NCI-H1694 (cell line): ENCODE measurements around the gene PRPF8.

ENCODE experiments used
- DNase-seq: peaks from one replicate; lab custom pipeline; 2025; lab: John Stamatoyannopoulos, UW

The PRPF8 gene

GRCh38 chr17:1644493-1645206 lies 40.0 kb downstream of the PRPF8 start:
- no peak for DNase-seq

DNA sequence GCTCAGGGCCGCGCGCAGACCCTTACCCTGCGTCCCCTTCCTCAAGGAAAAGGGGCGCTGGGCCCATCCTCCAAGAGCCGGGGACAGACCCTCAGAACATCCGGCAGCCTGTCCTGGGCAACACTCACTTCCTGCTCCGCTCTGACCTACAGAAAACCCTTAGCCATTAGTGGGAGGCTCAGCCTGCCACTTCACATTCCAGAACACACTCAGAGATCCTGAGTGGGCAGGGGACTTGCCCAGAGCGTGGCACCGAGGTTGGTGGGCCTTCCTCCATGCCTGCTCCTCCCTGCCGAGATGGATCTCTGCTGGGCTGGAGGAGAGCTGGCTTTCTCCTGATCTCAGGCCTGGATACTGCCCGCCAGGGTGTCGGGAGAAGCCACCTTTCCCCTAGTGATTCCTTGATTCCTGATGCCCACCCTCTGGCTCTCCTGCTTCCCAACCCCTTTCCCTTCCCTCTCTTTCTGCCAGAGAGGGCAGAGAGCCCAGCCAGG lies 40.6 kb downstream of the PRPF8 start:
- no peak for DNase-seq

- no peak for DNase-seq
These were observed 41.2 kb downstream of the PRPF8 start for GRCh38 chr17:1643293-1643998.

DNA sequence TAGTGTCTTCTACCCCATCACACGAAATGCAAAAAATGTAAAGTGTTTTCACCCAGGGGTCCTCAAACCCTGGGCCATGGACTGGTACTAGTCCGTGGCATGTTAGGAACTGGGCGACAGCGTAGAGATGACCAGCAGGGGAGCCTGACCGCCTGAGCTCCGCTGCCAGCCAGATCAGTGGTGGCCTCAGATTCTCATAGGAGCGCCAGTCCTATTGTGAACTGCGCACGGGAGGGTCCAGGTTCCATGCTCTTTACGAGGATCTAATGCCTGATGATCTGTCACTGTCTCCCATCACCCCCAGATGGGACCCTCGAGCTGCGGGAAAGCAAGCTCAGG lies 43.6 kb downstream of the PRPF8 start:
- no peak for DNase-seq

DNA sequence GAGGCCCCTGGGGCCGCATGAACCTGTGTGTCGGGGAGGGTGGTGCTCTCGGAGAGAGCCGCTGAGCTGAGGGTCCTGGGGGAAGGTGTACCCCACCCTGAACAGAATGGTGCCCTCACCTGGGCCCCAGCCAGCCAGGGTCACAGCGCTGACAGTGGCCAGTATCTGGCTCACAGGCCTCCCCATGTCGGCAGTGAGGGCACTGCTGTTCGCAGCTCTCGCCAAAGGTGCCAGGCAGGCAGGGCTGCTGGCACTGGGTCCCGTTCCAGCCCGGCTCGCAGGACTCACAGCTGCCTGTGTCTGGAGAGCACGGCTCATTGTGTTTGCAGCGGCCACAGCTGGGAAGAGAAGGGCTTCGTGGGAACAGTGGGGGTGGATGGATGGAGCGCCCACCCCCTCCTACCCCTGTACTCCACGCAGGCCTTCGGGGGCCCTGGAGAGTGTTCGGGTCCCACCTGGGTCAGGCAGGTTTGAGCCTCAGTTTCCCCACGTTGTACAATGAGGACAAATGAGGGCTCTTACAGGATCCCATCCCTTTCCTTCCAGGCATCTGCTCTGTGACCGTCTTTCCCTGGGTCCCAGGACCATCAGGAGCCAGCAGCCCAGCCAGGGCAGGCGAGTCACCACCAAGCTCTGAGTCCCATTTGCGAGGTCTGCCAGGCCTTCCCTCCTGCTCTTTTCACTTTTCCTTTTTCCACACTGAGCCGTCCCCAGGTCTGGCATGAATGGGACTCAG lies 44.2 kb downstream of the PRPF8 start:
- no peak for DNase-seq

- no peak for DNase-seq
These were observed 45.0 kb downstream of the PRPF8 start for GRCh38 chr17:1639549-1640180.

DNA sequence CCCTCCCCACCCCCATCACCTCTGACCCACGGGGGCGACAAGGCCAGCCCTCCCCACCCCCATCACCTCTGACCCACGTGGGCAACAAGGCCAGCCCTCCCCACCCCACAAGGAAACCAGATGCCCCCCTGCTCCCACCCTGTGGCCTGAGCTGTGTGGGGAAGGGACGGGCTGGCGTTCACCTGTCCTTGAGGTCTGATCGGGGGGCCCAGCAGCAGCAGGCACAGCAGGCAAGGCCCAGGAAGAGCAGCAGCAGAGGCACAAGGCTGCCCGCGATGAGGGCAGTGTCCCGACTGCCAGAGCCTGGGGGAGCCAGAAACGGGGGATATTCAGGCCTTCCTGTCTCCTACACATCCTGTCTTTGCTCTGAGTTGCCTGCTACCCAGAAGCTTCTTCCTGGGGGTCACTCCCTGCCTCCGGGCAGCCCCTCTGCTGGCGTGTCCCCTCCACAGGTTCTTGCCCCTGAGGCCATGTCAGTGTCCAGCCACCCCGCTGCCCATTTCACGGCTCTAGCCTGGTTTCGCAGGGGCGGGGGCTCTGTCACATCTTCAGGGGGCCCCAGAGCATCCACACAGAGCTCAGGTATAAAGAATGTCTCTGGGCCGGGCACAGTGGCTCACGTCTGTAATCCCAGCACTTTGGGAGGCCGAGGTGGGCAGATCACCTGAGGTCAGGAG lies 45.9 kb downstream of the PRPF8 start:
- no peak for DNase-seq

GRCh38 chr17:1638171-1638590 lies 46.5 kb downstream of the PRPF8 start:
- no peak for DNase-seq

- no peak for DNase-seq
These were observed 47.9 kb downstream of the PRPF8 start for GRCh38 chr17:1636732-1637285.

- DNase-seq, result no peak
These were observed 48.8 kb downstream of the PRPF8 start for GRCh38 chr17:1635675-1636465.

DNA sequence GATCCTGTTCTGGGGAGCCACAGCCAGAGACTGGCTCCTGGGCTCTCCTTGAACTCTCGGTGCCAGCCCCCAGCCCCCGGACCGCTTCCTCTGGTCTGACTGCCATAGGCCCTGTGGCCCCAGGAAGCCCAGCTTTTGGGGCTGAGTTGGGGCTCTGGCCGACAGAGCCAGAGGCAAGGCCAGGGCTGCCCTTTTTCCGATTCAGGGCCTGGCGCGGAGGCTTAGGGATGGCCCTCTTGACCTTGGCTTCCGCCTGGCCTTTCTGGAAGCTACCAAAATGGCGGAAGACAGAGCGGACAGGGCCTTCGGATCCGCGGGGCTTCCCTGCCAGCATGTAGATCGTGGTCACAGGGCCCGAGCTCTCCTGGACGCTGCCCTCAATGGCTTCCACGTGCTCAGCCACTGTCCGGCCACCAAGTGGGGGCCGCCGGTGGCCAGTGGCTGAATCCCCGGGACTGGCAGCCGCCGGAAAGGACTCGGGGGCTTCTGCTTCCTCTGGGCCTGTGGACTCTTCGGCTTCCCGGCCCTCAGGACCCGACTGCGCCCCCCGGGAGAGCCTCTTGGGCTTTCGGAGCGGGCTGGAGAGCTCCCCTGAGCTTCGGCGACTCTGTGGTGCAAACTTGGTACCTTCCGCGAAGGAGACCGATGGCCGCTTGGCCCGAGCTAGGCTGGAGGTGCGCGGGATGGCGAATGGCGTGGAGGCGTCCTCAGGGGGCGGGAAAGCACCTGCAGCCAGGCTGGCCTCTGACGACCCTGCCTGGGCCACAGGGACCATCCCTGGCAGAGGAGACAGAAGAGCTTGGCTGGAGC lies 49.6 kb downstream of the PRPF8 start:
- DNase-seq, result no peak

DNA sequence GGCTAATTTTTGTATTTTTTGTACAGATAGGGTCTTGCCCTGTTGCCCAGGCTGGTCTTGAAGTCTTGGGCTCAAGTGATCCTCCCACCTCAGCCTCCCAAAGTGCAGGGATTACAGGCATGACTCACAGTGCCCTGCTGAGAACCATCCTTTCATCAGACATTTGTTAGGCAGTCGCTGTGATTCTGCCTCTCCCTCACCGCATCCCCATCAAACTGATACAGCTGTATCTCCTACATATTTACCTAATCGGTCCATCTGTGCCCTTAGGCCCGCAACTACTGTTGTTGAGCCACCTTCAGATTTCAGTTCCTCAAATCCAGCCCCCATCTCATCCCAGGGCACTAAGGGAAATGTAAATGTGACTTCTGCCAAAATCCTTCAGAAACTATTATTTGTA lies 54.0 kb downstream of the PRPF8 start:
- DNase-seq, result no peak

DNA sequence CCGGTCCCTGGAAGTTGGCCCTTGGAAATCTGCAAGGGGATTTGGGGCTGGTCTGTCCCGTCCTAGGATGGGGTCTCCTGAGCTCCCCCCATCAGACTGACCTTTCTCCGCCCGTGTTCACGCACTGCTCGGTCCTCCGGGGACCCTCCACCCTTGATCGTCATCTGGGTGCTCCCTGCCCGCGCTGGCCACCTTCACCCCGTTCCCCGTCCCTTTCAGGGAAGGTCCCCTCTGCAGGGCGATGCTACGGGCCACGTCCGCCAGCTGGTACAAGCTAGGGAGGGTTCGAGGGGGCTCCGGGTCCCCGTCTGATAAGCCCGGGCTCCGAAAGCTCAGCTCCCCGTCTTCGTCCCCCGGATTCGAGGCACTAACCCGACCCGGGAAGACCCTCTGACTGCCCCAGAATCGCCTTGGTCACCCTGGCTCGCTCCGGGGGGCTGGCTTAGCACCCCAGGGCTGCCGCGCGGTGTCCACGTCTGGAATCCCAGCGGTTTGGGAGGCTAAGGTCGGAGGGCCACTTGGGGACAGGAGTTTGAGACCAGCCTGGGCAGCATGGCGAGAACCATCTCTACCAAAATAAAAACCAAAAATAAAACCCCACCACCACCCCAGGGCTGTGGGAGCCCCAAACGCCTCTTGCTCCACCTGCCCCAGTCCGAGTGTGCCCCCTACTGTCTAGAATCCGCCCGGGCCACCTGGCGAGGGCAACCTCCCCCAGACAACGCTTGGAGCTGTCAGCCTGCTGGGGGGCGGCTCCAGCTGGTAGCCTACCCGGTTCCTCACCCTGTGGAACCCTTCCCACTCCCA lies 55.0 kb downstream of the PRPF8 start:
- DNase-seq, result peak; percentile 37

GRCh38 chr17:1628856-1629503 lies 55.7 kb downstream of the PRPF8 start:
- DNase-seq, result peak; percentile 85

GRCh38 chr17:1627982-1628855 lies 56.4 kb downstream of the PRPF8 start, which contains the start of gene SLC43A2:
Gene SLC43A2, minus strand, starts transcription at chr17:1628834. Its CDS starts 960 bp downstream, at chr17:1627874.
- DNase-seq, result peak; percentile 64

DNA sequence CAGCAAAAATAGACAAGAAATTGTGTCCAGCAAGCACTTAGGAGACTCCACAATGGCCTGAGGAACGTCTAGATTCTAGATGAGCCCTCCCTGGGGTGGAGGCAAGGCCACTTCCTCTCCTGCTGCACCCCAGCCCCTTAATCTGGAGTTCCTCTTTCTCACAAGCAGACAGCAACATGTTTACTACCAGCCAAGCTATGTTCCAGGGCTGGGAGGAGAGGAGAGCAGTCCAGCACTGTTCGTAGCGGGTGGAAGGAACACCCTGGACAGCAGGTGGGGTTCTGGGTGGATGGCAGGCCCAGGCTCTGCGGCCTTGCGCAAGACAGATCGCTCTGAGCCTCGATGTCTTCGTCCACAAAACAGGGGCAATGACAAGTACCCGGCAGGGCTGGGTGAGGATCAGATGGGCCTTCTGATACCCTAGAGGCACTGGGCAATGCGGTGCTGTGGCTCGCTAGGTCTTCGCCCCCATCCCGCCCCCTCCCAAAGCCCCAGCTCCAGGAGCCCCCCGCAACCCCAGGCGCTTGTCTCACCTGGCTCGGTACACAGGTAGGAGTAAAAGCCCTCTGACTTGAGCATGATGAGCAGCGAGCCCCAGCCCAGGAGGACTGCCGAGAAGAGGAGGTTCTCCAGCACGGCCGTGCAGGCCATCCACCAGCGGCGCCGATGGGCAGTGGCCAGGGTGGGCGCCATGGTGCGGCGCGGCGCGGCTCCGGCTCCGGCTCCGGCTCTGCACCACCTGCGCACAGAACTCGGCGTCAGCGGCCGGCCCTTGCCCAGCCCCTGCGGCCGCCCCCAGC lies 57.3 kb downstream of the PRPF8 start:
- DNase-seq, result no peak

DNA sequence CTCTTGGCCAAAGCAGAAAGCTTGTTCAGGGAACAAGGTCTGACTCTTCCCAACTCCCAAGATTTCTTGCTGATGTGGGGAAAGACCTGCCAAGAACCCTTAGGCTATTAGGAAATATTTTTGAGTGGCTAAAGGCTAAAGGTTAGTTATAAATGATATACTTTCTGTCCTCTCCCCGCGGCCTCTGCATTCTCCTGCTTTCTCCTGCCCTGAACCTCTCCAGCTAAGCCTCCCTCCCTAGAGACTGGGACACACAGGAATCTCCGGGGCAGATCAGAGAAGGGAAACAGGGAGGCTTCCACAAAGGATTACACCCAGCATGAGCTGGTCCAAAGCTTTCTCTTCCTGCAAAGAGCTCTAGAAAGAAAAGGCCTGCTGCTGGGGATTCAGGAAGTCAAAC lies 58.3 kb downstream of the PRPF8 start:
- DNase-seq, result no peak
